ENCODE results near the gene RCN1. TPM values are rescaled to one million over a fixed set of nuclear protein-coding genes. Genes with fewer than 3 reads are reported as not detected.
A peak's percentile ranks its signal among the peaks of the same experiment; 100 is the strongest.

Gene RCN1
- polyA plus RNA-seq, 2 of the 4 experiments (the other 2 are of a cell fraction), result 191 to 234 TPM

GRCh38 chr11:32050264-32050663 is 40.6 kb upstream of the RCN1 start:
- TF ChIP-seq ESRRA (IDR thresholded peaks at IDR 0.05; ENCODE audit: borderline replicate concordance, low read length) (no peak), POLR2A (IDR thresholded peaks at IDR 0.05; ENCODE audit: low read length) (no peak), RCOR1 (IDR thresholded peaks at IDR 0.05; ENCODE audit: low read depth, low read length) (no peak), MAFK (IDR thresholded peaks at IDR 0.05; ENCODE audit: partially characterized antibody) (no peak), CTCF (IDR thresholded peaks at IDR 0.05) (no peak), EHF (CRISPR knock-in tag; IDR thresholded peaks at IDR 0.05) (no peak), ZSCAN20 (CRISPR knock-in tag; IDR thresholded peaks at IDR 0.05) (no peak), RNF2 (IDR thresholded peaks at IDR 0.05; ENCODE audit: borderline replicate concordance, low read depth) (no peak), FOSB (CRISPR knock-in tag; IDR thresholded peaks at IDR 0.05) (no peak), HOXB13 (CRISPR knock-in tag; IDR thresholded peaks at IDR 0.05; ENCODE audit: low read depth) (no peak), FOSL2 (IDR thresholded peaks at IDR 0.05) (no peak), FOSL2 (CRISPR knock-in tag; IDR thresholded peaks at IDR 0.05) (no peak), EHMT2 (IDR thresholded peaks at IDR 0.05; ENCODE audit: low read depth) (no peak), ZFP36 (IDR thresholded peaks at IDR 0.05; ENCODE audit: borderline replicate concordance, partially characterized antibody) (no peak), ZNF302 (CRISPR knock-in tag; IDR thresholded peaks at IDR 0.05) (no peak), JUN (IDR thresholded peaks at IDR 0.05) (no peak), KDM5A (IDR thresholded peaks at IDR 0.05) (no peak)
- TF ChIP-seq, protein P1, sequence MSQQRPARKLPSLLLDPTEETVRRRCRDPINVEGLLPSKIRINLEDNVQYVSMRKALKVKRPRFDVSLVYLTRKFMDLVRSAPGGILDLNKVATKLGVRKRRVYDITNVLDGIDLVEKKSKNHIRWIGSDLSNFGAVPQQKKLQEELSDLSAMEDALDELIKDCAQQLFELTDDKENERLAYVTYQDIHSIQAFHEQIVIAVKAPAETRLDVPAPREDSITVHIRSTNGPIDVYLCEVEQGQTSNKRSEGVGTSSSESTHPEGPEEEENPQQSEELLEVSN (IDR thresholded peaks at IDR 0.05; ENCODE audit: borderline replicate concordance, low read depth), result no peak
- TF ChIP-seq, protein P2, sequence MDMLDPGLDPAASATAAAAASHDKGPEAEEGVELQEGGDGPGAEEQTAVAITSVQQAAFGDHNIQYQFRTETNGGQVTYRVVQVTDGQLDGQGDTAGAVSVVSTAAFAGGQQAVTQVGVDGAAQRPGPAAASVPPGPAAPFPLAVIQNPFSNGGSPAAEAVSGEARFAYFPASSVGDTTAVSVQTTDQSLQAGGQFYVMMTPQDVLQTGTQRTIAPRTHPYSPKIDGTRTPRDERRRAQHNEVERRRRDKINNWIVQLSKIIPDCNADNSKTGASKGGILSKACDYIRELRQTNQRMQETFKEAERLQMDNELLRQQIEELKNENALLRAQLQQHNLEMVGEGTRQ (IDR thresholded peaks at IDR 0.05), result no peak
- Histone ChIP-seq H3K27ac (no peak overlapping the region), H3K4me3 (no peak overlapping the region), H3K4me1 (no peaks in the 10 kb centered on the region), H3K9me3 (no peaks in the 10 kb centered on the region), H3K4me2 (no peak overlapping the region)
- FAIRE-seq, result no peak
- no peak for DNase-seq (ENCODE audit: low read depth in 1 of 2, low spot score in 1 of 2)
- ATAC-seq, result no peak
- ChIA-PET CTCF (interaction anchor here (0.6 to 16.6 kb wide), 5 partner anchors 12 to 524 kb away, joined by 3 to 416 read pairs (median 4); no protein-coding TSS in a partner anchor), POLR2A (no interaction called here)
- whole genome bisulfite sequencing (ENCODE audit: missing lambda C conversion rate), result 4% methylated on average over 4 of the region's 4 CpGs

GRCh38 chr11:32052215-32052614 is 38.7 kb upstream of the RCN1 start:
- Histone ChIP-seq H3K4me3 (no peak overlapping the region), H3K4me1 (no peaks in the 10 kb centered on the region), H3K4me2 (no peak overlapping the region), H3K27ac (no peak overlapping the region), H3K9me3 (no peaks in the 10 kb centered on the region)
- POLR2A ChIA-PET, result interaction anchor here (1.0 kb wide), 1 partner anchor 38 kb away, joined by 3 read pairs; the partner anchor contains the start of gene RCN1
- 8% methylated on average over 6 of the region's 6 CpGs for WGBS (ENCODE audit: missing lambda C conversion rate)
- CTCF ChIA-PET, result interaction anchor here (0.6 to 16.6 kb wide), 40 partner anchors 9 to 943 kb away, joined by 3 to 416 read pairs (median 4); no protein-coding TSS in a partner anchor
- DNase-seq (ENCODE audit: low read depth in 1 of 2, low spot score in 1 of 2), result peak; percentile 38 to 51
- peak; percentile 78 to 81 for TF ChIP-seq RAD21 (conservative IDR thresholded peaks at IDR 0.05 in 1 of 2, IDR thresholded peaks at IDR 0.05 in 1 of 2)
- peak; percentile 90 for TF ChIP-seq SMC3 (IDR thresholded peaks at IDR 0.05)
- no peak for TF ChIP-seq HOXB5 (CRISPR knock-in tag; IDR thresholded peaks at IDR 0.05)
- no peak for TF ChIP-seq ELK1 (IDR thresholded peaks at IDR 0.05; ENCODE audit: low read depth, low read length)
- TF ChIP-seq CTCF (IDR thresholded peaks at IDR 0.05), result peak; percentile 81
- TF ChIP-seq HOXB13 (CRISPR knock-in tag; IDR thresholded peaks at IDR 0.05; ENCODE audit: low read depth), result no peak
- ATAC-seq, result peak; percentile 73 to 85; a peak in 3 of 6 replicates
- FAIRE-seq, result no peak

Measured in A549 (cell line).